NCI-H526 (cell line): ENCODE data around the gene MAEA.

ENCODE experiments used
- DNase-seq, 2 experiments: peaks; one replicate each; lab custom pipeline; 2025; lab: John Stamatoyannopoulos, UW

MAEA gene

DNA sequence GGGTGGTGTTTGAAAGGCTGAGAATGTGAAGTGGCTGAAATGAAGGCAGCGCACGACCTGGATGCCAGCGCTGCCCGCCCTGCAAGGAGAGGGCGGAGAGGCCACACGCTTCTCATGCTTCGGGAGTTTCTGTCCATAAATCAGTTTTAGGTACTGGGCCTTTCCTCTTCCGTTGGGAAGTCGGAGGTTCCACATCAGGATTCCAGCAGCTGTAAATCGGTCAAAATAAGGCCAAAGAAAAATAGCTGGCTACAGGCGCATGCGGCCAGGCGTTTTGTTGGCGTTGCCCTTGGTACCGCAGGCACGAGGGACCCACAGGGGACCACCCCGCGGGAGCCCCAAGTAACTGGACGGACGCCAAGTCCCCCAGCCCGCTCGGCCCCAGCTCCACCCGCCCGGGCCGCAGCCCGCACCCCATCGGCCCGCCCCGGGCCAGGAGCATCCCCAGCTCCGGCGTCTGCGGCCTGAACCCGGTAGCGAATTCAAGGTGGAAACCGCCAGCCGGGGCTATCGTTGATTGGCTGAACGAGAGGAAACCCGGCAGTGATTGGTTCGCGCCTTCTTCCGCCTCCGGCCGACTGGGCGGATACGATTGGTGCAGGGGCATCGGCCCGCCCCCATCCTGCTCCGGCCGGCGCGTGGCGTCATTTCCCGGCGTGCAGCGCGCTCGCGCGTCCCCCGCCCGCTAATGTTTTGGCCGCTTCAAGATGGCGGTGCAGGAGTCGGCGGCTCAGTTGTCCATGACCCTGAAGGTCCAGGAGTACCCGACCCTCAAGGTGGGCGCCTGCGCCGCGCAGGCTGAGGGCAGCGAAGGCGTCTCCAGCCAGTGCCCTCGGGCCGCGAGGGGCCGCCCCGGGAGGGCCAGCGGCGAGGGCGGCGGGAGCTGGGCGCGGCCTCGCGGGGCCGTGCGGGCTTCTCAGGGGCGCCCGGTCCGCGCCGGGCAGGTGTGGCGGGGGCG, at the start of gene MAEA:
TSS of gene MAEA (plus strand) at position 685 of the 958 bp plus-strand sequence. CDS start at position 708, 23 bp downstream.
- peak; percentile 89 to 98 for DNase-seq

DNA sequence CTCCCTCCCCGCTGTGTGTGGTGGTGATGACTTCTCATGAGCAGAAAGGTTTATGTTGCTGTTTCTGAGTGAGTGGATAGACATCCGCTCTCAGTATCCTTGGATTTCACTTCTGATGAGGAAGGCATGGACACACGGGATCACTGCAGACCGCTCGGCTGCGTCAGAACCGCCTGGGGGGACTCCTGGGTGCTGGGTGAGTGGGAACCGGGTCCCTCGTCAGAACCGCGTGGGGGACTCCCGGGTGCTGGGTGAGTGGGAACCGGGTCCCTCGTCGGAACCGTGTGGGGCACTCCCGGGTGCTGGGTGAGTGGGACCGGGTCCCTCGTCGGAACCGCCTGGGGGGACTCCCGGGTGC, 49.8 kb upstream of the MAEA start:
- no peak for DNase-seq

DNA sequence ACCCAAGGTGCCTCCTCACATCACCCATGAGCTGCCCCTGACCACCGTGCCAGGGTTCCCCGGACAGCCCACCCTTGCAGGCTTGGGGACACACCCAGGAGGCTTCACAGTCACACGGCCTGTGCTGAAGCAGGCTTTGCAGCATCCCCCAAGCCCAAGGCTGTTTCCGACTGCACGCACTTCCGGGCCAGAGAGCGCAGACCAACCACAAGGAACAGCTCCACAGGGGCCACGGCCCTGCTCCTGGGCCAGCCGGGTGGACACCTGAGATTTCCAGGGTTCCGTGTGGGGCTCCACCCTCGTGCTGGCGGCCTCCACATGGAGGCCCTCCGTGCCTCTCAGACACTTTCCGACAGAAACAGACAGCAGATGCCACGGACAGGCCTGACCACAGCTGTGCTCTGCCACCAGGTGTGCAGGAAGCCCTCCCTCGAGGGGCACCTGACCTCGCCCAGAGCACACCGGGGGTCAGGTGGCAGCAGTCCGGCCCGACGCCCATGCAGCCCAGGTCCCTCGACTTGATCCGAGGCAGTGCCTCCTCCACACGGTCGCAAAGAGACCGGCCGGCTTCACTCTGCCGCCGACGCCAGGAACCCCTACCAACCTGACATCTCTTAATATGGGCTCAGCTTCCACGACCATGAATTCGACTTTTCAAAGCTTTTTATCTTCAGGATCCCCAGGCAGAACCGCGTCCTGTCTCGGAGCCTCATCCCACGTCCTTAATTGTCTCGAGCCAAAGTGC, 48.8 kb upstream of the MAEA start:
- no peak for DNase-seq

DNA sequence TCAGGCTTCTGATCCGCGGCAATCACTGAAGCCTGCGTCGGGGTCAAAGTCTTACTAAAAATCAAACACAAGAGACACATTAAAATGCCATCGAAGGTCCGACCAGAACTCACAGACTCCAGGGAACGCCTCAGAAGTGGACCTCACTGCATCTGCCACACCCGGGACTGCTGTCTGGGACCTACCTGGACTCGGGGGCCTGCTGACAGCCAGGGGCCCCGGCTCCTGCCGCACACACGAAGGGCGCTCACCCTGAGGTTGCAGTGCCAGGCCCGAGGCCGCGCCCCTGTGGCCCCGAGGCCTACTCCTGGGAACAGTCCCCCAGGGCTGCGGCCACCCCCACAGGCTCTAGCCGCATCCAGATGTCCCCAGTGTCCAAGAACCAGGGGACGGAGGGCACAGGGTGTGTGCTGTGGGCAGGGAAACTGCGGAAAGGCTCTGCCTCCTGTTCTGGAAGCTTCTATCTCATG, 48.2 kb upstream of the MAEA start:
- DNase-seq, result no peak

DNA sequence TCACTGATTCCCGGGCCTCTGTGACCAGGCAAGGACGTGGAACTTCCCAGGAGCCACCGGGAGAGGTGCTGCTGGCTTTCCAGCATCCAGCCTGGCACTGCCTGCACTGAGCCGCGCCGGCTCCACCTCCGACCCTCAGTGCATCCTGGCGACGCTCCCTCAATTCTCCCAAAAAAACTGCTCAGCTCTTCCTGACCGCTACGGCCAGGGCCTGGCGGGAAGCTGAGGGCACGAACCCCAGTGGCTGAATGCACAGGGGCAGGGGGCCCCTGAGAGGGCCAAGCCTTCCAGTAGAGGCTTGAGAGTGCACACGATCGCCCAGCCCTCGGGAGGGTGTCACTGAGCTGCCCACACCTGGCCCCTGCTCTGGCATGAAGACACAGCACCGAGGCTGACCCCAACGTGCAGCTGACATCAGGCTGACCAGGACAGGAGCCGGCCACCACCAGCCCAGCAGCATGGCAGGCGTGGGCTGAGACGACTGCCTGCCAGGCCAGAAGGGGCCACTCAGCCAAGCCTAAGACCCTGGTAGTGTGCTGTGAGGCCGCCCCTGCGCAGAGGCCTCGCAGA, 47.7 kb upstream of the MAEA start:
- no peak for DNase-seq

DNA sequence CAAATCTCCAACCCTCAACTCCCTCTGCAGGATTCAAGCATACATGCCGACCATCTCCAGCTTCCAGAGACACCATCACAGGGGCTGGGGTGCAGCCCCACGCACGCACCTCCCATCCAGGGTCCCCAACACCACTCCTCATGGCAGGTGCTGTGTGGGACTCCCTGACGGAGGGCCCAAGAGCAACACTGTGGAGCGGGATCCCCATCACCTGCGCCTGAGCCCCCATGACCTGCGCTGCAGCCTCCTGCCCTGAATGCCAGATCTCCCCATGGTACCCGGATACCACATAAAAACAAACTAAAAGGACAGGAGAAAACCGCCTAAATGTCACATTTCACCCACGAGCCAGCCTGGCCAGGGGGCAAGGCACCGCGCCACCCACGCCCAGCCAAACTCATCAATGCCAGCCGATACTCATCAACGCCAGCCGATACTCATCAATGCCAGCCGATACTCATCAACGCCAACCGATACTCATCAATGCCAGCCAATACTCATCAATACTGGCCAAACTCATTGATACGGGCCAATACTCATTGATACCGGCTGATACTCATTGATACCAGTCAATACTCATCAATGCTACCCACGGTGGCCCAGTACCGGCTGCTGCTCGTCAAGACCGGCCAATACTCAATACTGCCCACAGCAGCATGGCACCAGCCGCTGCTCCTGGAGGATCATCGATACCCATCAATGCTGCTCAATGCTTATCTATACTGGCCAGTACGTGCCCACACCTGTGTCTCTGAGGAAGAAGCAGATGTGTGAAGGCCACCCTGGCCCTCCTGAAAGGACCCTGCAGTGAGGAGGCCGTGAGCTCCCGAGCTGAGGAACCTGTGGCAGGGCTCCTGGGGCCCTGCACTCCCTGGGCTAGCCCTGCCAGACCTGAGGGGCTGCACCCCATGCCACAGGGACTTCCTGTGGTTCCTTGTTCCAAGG, 46.9 kb upstream of the MAEA start:
- DNase-seq, result no peak

DNA sequence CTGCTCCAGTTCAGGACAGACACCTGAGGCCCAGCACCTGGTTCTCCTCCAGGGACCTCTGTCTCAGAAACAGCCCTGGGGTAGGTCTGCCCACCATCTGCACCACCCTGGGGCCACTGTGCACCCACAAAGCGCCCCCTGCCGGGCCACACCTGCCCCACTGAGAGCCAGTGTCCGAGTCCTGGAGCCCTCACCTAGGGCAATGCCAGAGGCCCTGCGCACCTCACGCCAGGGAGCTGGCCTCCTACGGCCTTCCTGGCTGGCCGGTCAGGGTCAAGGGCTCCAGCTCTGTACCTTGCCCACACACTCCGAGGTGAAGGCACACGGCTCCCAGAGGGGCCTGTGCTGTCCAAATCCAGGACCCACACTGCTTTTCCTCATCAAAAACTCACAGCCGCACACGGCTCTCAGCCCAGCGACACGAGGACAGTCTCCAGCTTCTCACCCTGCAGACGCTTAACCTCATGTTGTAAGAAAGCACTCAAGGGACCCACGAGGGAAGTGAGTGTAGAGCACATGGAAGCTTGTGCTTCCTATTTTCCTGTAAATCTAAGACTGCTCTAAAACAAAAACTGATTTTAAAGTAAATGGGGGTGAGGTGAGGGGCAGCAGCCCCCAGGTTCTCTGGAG, 46.1 kb upstream of the MAEA start:
- peak in 1 of 2 experiments; percentile 27 for DNase-seq

DNA sequence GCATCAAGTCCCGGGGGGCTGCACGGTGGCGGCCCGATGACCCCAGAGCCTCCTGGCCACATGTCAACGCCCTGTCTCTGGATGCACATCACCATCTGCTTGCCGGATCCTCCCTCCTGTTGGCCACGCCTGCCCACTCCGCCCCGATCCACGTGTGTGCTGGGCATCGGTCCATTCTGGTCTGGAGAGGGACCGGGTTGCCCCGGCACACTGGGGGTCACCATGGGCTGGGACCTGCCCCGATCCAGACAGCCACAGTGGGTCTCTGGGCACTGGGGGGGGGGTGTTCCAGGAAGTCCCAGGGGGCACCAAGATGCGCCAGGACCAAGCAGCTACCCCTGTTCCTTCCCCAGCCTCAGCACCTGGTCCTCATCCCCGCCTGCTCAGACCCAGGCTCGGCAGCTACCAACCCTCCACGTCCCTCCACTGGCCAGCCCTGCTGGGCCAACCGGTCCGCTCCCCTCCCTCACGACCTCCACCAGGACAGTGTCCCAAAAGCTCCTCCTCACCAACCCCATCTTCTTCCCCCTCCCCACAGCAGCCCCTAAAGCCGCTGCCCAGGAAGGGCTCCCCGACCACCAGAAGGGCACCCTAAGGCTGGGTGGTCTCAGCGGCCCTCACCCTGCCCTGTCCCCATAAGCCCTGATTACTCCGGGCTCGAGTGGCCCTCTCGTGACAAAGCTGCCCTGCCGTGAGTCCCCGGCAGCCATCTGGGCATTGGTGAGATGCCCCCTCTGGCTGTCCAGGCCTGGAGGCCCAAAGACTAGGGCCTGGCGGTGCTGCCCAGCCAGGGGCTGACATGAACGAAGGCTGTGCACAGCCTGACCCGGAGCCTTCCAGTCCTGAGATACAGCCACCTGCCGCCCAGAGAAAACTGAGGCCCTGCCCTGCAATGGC, 45.4 kb upstream of the MAEA start:
- no peak for DNase-seq

DNA sequence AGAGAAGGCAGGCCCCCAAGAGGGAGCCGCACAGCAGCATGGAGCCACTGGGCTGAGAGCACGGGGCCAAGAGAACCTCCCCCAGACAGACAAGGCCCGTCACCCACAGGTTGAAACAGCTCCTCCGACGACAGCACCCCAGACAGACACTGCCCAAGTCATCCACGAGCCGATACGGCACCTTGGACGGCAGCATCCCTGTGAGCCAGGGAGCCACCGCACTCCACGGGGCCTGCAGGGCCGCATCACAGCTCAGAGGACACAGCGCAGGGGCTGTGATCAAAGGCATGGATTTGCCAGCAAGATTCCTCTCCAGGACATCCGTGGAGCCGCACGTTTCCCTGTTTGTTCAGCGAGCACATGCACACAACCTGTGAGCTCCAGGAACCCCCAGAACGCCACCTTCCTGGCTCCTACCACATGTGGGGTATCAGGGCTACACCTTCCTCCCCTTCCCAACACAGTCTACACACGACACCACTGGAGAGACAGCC, 44.7 kb upstream of the MAEA start:
- no peak for DNase-seq

DNA sequence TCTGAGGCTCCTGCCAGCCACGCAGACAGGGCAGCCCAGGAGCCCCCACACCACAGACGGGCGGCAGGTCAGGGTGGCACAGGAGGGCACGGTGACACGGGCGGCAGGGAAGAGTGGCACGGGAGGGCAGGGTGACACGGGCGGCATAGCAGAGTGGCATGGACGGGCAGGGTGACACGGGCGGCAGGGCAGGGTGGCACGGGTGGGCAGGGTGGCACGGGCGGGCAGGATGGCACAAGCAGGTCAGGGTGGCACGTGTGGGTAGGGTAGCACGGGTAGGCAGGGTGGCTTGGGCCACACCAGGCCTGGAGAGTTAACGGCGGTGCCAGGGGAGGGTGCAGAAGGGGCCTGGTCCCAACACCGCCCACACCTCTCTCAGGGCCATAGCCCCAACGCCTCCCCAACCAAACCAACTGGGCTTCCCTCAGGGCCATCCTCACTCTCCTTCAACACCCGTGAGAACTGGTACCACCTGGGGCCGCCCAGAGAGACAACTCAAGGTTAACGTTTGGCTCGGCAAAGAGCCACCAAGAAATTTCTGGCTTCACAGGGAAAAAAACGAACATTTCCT, 44.1 kb upstream of the MAEA start:
- no peak for DNase-seq

DNA sequence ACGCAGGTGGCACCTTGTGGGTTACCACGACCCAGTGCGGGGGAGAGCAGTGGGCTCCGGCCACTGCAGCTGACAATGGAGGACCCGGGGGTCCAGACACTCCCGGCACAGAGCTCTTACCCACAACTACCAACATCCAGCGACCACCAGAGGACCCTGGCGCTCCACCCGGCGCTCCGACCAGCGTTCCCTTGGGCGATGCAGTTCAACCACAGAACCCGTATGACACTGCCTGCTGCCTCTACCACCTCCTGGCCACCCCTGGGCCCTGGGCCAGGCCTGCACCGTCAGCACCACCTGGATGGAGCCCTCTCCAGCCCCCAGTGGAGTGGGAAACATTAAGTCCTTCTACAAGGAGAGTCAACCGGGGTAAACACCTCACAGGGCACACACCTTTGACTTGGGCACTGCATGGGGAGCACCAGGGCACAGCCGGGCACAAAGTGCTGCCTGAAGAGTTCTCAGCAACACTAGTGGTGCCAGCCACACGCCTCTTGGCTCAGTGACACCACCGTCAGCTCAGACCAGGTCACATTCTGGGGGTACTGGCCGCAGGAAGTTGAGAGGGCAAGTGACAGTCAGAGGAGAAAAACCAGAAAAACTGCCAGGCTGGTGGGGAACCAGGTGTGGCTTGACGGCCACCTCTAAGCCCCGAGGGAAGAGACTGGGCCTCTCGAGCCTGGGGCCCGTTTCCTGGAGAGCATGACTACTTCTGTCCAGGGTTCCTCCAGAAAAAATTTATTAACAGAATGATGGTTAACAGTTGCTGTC, 43.4 kb upstream of the MAEA start:
- DNase-seq, result no peak

DNA sequence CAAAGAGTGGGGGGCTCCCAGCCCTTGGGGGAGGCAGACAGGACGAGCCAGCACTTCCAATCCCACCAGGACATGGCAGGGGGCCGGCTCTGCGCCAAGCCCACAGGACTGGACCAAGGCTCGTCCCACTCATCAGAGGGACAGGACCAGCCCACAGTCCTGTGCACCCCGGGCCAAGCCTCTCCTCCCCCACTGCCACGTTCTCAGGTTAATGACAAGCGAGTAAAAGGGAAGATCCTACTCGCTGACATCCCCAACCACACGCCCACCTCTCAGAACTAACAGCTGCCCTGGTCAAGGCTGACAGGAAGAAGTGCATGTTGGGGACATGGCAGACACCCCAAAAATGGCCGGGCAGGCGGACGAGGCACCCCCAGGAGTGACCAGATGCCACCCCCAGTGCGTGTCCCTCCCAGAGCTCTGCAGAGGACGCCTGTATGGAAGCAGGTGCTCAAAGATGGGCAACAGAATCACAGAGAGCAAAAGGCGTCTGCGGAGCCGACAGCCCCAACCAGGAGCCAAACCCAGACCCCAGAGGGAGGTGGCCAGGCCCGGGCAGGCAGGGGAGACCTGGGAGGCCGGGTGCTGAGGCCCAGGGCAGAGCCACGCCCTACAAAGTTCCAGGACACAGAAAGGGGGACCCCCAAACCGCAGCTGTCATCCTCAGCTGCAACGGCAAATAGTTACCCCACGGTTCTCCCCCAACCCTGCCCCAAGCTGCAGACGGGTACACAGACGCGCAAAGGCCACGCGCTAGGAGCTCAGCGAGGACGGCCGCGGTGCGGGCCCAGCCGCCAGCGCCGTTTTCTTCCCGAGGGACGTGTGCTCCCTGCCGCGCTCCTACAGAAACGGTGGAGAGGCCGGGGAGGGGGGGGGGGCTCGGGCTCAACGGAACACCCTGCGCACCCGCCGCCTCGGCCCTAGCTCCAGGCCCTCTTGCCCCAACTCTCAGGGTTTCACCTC, 42.5 kb upstream of the MAEA start:
- DNase-seq, result peak in 1 of 2 experiments; percentile 40

DNA sequence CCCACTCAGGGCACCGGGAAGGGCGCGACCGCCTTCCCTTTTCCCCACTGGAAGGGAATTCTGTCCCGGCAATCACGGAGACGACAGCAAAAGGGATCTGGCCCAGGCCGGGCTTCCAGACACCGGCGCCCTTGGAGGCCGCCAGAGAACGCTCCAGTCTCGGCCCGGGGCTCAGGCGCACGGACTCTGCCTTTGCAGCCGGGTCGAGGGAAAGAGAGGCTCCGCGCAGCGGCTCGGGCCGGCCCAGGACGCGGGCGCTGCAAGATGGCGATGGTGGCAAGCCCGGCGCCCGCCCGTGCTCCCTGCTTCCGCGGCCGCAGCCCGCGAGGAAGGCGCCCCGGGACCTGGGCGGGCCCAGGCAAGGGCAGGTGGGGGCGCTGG, 41.8 kb upstream of the MAEA start:
- DNase-seq, result peak in 1 of 2 experiments; percentile 67

DNA sequence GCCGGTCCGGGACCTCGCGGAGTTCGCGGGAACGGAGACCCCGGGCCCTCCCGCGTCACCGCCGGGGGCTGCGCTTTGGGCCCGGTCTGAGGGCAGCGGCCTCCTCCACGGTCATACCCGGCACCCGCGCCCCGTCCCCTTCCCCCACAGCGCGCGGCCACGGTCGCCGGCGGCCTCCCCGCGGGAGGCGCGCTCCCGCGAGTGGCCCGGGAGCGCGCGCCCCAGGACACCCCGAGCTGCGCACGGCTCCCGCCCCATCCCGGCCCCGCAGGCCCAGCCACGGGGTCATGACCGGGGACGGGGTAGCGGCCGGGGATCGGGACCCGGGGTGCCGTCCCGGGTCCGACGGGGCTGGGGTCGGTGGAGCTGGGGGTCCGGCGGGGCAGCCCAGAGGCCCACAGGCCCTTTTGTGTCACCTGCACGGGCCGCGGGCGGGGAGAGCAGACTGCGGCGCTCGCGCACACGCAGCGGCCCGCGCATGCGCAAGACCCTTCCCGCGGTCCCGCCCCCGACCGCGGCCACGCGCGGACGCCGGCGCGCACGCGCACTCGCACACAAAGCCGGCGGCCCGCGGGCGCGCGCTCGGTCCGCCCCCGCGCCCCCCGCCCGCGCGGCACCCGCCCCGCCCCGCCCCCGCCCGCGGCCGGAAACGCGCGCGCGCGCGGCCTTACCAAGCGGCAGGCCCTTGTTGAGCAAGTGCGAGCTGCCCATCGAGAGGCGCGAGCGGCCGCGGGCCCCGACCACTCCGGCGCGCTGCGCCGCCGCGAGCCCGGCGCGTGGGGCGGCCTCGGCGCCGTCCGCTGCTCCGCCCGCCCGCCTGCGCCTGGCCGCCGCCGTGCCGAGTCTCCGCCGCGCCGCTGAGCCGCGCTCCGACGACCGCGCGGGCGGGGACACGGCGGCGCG, 41.2 kb upstream of the MAEA start, which contains the start of gene CTBP1:
TSS of gene CTBP1 (minus strand) at position 886 of the 903 bp plus-strand sequence. CDS start 7,799 bp downstream, outside the sequence.
- DNase-seq, result peak in 1 of 2 experiments; percentile 90

DNA sequence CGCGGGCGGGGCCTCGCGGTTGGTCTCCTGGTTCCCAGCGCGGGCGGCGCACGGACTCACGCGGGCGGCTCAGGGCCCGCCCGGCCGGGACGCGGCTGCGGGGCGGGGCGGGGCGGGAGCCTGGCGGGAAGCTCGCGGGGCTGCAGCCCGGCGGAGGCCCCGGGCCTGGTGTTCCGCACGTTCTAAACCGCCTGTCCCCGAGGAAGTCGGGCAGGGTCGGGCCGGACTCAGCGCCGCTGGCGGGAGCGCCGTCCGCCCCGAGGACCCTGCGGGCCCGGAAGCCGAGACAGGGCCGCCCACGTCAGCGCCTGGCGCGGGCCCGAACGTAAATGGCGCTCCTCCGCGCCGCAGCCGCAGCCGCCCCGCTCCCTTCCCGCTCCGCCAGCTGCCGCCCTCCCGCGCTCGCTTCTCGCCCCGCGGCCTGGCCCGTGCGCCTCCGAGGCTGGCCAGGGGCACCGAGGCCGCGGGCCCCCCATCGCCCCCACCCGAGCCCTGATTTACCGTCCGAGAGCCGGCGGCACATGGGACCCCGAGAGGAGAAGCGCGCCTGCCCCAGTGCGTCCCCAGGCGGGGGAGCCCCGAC, 40.5 kb upstream of the MAEA start:
- peak in 1 of 2 experiments; percentile 94 for DNase-seq
